HepG2 (cell line): ENCODE results near the gene RARA. TPM values are rescaled to one million over a fixed set of nuclear protein-coding genes. Genes with fewer than 3 reads are reported as not detected.
A peak's percentile ranks its signal among the peaks of the same experiment; 100 is the strongest.

ENCODE experiments used
- ATF1 ChIP-seq: IDR thresholded peaks from 2 replicates; pipeline ENCODE4 v1.6.1; 2016; ENCODE audit warnings: mild to moderate bottlenecking, control low read depth
- BRD4 ChIP-seq: sonication (generic); formaldehyde crosslinking; IDR thresholded peaks from 2 replicates; pipeline ENCODE4 v1.4.0; 2020; ENCODE audit warnings: missing genetic modification reagents
- ELK4 ChIP-seq: sonication (generic); formaldehyde crosslinking; IDR thresholded peaks from 2 replicates; pipeline ENCODE4 v1.9.0; 2021; ENCODE audit warnings: missing genetic modification reagents, borderline replicate concordance
- ETV6 ChIP-seq: sonication (generic); formaldehyde crosslinking; conservative IDR thresholded peaks from 2 replicates; pipeline ENCODE4 v1.4.0; 2020; ENCODE audit warnings: missing genetic modification reagents
- FOSL1 ChIP-seq: sonication (generic); formaldehyde crosslinking; IDR thresholded peaks from 2 replicates; pipeline ENCODE4 v1.9.0; 2021; ENCODE audit warnings: missing genetic modification reagents, borderline replicate concordance
- MBD4 ChIP-seq: IDR thresholded peaks from 2 replicates; pipeline ENCODE4 v1.6.1; 2012; ENCODE audit warnings: low read length, inconsistent platforms, borderline replicate concordance
- MED13 ChIP-seq: sonication (generic); formaldehyde crosslinking; IDR thresholded peaks from 2 replicates; pipeline ENCODE4 v1.5.0; 2020; ENCODE audit warnings: missing genetic modification reagents
- MNT ChIP-seq: fragments of 450-650 bp; IDR thresholded peaks from 2 replicates; pipeline ENCODE4 v1.6.1; 2016
- NFE2 ChIP-seq: sonication (generic); formaldehyde crosslinking; IDR thresholded peaks from 2 replicates; pipeline ENCODE4 v1.4.0; 2020; ENCODE audit warnings: missing genetic modification reagents
- PPARG ChIP-seq: conservative IDR thresholded peaks from 2 replicates; pipeline ENCODE4 v1.6.1; 2016; ENCODE audit warnings: missing biosample characterization, missing genetic modification reagents
- RXRA ChIP-seq: sonication (generic); formaldehyde crosslinking; IDR thresholded peaks from 2 replicates; pipeline ENCODE4 v1.5.1; 2020; ENCODE audit warnings: missing genetic modification reagents
- SAP130 ChIP-seq: IDR thresholded peaks from 2 replicates; pipeline ENCODE4 v1.6.1; 2016; ENCODE audit warnings: low read depth
- ZNF282 ChIP-seq: fragments of 450-650 bp; IDR thresholded peaks from 2 replicates; pipeline ENCODE4 v1.6.1; 2018; ENCODE audit not compliant: partially characterized antibody
- ZNF407 ChIP-seq: sonication (generic); formaldehyde crosslinking; IDR thresholded peaks from one replicate; pipeline ENCODE4 v1.5.1; 2020; ENCODE audit warnings: mild to moderate bottlenecking, missing genetic modification reagents; ENCODE audit errors: not compliant biosample characterization
- ZNF562 ChIP-seq: sonication (generic); formaldehyde crosslinking; IDR thresholded peaks from 2 replicates; pipeline ENCODE4 v1.8.0; 2022; ENCODE audit warnings: missing genetic modification reagents, borderline replicate concordance
- ZNF672 ChIP-seq: sonication (generic); formaldehyde crosslinking; IDR thresholded peaks from 2 replicates; pipeline ENCODE4 v1.8.1; 2022; ENCODE audit warnings: missing genetic modification reagents
- ZNF674 ChIP-seq: sonication (generic); formaldehyde crosslinking; IDR thresholded peaks from 2 replicates; pipeline ENCODE4 v1.5.0; 2020; ENCODE audit warnings: low read depth, mild to moderate bottlenecking, missing genetic modification reagents
- ZNF841 ChIP-seq: sonication (generic); formaldehyde crosslinking; IDR thresholded peaks from 2 replicates; pipeline ENCODE4 v1.8.1; 2023; ENCODE audit warnings: missing genetic modification reagents, borderline replicate concordance
- polyA plus RNA-seq, 8 experiments: library from polyadenylated mRNA; depleted of rRNA in 3 of 8; stranded (reverse) in 7 of 8; unstranded in 1 of 8; fragments of >200 nt; fragmentation: Illumina TruSeq in 4 of 8; extraction: Trizol in 4 of 8; gene quantifications; 2 replicates each; pipeline versions ENCODE4 v1.2.1 to v1.2.3, GENCODE V29; 2011 to 2016; ENCODE audit warnings: low read depth in 4 of 8, missing spikeins in 1 of 8, mixed read lengths in 1 of 8; ENCODE audit not compliant: insufficient read depth in 1 of 8
- total RNA-seq, 5 experiments: library from RNA; depleted of rRNA; stranded (reverse); fragments of >200 nt; fragmentation: Illumina TruSeq; extraction: Trizol; gene quantifications; 2 replicates each; pipeline ENCODE4 v1.2.3, GENCODE V29; 2016; ENCODE audit warnings: low read depth in 1 of 5

Gene RARA
- total and polyA plus RNA-seq, 2 of the 13 experiments (the other 11 are each of a cell fraction or from before 2014, with no cell fraction given): 6.4 to 8.6 TPM

GRCh38 chr17:40268141-40268712 lies 40.8 kb upstream of the RARA start (continued):
- TF ChIP-seq ZNF407 (CRISPR knock-in tag) (no peak), ZNF282 (no peak), ZNF674 (no peak), ZNF672 (CRISPR knock-in tag) (no peak), ZNF562 (CRISPR knock-in tag) (no peak), ZNF841 (CRISPR knock-in tag) (no peak), NFE2 (CRISPR knock-in tag) (no peak), MNT (no peak), ETV6 (CRISPR knock-in tag) (no peak), FOSL1 (no peak), PPARG (0 out of 2 replicates have a peak, but pooled peaks have one; percentile 23), MED13 (CRISPR knock-in tag) (no peak), RXRA (CRISPR knock-in tag) (no peak), ATF1 (no peak), BRD4 (CRISPR knock-in tag) (no peak), MBD4 (no peak), SAP130 (peak; percentile 22; the same call in 1 of the 2 replicates), ELK4 (CRISPR knock-in tag) (no peak)
